ENCODE data around the gene STIM2. TPM values are rescaled to one million over a fixed set of nuclear protein-coding genes. Genes with fewer than 3 reads are reported as not detected.

Gene STIM2
- polyA plus RNA-seq, 12 donors, result 38.9 to 74.8 (median 52.1) TPM; not detected in 1

DNA sequence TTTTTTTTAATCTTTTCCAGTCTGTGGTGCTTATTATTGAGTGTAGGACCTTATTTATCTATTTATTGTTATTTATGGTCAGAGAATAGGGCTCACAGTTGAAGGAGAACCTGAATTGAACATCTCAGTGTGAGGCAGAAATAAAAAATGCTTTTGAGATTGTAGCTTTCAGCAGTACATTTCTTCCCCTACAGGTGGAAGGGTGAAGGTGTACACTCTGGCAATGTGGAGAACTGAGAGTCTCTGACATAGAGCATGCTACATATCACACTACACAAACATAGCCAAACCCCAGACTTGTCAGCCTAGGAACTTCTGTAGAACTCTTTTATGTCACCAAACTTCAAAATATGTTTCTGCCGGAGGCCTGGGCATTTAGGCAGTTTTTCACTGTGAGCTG, 140.2 kb downstream of the STIM2 start:
- DNase-seq, result no peak

DNA sequence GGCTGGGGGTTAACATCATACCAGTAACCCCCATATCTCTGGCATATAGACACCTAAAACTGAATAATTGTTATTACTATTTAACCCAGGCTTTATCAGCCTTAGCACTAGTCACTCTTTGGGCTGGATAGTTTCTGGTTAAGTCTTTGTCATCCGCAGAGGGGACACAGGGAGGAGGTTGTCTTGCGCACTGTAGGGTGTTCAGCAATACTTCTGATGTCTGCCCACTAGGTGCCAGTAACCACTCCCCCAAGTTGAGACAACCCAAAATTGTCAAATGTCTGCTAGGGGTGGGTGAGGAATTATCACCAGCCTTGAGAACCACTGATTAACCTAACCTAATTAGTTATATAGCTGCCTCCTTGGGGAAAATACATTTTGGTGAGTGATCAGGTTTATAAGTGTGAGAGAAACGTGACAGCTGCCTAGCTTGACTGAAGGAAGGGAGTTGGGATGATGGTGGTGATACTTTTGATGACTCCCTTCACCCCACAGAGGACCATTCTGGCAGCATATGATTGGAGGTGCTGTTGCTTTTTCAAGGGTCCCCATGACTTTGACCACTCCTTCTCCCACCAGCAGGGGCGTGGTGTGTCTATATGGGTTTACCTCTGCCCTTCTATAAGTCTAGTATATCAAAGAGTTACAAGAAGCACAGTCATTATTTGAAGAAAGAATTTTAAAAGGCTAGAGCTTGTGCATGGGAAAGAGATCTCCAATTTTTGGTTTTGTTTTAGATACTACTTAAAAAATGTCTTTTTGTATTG, 140.9 kb downstream of the STIM2 start:
- no peak for DNase-seq

DNA sequence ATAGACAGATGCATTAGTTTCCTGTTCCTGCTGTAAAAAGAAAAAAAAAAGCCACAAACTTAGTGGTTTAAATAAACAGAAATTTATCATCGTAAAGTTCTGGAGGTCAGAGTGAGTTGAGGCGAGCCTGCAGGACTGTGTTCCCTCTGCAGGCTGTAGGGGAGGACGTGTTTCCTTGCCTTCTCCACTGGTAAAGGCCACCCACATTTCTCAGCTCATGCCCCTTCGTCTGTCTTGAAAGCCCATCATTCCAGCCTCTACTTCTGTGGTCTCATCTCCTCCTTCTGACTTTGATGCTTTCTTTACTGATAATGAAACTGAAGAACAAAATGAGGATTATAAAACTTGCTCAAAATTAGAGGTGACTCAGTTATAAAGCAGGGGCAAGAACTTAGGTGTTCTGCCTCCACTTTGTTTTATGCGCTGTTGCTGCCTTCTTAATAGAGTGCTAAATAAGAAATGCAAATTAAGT, 143.0 kb downstream of the STIM2 start:
- no peak for DNase-seq

DNA sequence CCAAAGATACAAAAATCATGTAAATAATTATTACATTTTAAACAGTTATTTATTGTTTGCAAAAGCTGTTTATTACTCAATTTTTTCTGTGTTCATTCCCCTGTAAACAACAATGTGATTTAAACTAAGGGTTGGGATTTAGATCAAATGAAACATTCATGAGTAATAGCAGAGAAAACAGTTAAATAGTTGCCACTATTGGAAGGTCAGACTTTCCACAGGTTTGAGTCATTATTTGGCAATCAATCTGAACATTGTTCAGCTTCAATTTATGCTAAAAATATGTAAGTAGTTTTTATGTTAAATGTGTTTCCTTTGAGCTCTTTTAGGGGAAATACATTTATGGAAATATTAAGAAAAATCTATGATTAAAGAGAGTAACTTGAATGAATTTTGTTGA, 144.9 kb downstream of the STIM2 start:
- DNase-seq, result peak; percentile 60

DNA sequence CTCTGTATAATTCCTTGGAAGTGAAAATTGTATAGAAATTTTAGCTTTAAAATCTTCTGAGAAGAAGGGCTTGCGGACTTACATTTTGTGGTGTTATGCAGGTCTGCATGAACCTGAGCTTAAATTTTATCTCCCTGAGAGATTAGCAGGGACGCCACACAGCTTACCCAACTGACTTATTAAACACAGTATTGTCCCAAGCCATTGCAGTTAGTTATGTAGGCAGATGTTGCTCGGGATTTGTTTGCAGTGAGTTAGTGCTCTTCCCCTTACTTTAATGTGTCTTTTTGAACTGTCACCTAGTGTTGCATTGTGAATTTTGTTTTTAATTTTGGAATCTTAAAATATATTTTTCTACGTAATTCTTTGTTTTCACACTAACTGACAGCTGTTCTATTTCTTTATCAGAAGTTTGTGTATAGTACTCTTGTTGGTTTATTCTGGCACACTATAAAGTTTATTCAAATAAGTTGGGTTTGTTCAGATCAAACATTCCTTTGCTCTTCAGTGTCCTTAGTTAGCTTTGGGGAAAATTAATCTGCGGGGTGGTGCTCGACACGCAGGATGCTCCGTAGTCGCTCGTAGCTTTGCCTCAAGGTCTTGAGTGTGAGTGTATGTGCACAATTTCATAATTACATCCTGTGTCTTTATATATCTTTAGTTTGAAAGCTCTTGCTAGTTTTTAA, 145.4 kb downstream of the STIM2 start:
- no peak for DNase-seq

DNA sequence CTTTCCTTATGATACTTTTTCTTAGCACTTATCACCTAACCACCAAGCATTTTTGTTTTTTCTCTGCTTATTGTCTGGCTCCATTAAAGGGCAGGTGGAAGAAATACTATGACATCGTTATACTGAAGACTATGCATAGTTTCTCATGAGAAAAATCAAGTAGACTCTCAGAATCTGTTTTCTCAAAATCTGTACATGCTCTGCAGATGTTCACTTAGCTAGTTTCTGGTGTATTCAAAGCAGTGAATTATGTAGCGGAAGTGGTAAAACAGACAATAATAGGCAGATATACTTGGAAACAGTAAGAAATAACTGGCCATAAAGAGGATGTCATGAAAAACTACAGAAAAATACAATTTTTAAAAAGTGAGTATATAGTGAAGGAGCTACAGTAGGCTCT, 146.0 kb downstream of the STIM2 start:
- DNase-seq, result no peak

DNA sequence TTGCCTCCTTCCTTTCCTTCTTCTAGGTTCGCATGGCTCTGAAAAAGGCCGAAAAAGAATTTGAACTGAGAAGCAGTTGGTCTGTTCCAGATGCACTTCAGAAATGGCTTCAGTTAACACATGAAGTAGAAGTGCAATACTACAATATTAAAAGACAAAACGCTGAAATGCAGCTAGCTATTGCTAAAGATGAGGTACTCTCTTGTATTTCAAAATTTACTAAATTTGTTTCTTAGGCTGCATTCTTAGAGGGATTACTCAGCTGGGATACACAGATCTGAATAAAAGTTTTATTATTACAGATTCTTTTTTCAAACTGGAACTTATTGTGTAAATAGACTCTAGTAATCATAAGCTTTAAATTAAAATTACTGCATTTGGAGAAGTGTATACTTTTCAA, 146.9 kb downstream of the STIM2 start:
- no peak for DNase-seq

DNA sequence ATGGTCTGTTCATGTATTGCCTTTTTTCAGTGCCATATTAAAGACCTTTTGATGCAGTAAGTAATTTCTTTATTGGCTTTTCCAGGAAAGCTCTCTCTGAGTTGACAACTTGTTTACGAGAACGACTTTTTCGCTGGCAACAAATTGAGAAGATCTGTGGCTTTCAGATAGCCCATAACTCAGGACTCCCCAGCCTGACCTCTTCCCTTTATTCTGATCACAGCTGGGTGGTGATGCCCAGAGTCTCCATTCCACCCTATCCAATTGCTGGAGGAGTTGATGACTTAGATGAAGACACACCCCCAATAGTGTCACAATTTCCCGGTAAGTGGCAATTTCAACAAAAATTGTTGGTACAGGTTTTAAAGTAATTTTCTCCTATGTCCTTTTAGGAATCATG, 148.0 kb downstream of the STIM2 start:
- no peak for DNase-seq

DNA sequence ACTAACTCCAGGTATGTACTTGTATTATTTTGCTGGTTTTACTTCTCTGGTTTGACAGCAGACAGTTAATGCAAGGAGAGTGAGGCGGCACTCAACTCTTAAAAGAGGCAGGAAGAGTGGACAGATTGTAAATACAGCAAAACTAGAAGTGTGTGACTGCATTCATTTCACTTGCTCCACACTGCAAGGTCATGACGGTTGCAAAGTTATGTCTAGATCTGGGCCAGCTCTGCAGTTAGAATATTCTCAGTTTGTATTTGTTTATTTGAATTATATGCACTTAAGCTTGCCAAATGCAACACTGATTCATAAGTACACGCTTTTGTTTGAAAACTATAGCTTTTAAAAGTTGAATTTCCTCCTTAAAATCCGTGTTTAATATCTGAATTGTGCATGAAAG, 148.9 kb downstream of the STIM2 start:
- DNase-seq, result no peak

DNA sequence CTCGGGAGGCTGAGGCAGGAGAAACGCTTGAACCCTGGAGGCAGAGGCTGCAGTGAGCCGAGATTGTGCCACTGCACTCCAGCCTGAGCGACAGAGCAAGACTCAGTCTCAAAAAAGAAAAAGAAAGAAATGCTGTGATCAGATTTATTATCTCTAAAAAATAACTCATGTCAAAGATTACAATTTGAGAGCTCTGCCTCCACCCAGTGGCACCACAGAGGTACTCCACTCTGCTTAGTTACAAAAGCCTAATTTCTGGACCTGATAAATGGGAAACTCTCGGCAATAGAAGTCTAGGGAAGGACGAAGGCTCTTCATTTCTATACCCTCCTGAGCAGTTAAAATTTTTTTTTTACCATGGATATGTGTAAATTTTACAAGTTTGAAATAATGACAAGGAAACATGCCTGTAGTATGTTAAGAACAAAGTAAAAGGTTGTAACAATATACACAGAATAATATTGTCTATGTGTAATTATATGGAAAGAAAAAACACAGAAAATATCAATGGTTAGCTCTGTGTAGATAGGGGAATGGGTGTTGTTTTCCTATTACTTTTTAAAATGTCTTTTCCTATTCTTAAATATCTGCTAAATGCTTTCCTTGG, 149.8 kb downstream of the STIM2 start:
- peak; percentile 68 for DNase-seq

DNA sequence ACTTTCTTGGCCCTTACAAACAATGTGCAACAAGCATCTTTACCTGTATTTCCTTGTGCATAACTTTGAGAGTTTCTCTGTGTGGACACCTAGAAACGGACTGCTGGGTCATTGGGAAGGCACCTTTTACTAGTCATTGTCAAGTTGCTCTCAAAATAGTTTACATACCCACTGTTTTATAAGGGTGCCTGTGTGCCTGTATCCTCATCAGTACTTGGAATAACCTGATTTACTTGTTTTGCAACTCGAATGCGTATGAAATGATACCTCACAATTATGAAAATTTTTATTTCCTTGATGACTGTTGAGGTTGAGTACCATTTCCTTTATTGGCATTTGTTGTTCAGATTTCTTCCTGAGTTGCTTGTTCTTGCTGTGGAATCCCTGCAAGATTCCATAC, 150.8 kb downstream of the STIM2 start:
- DNase-seq, result no peak

DNA sequence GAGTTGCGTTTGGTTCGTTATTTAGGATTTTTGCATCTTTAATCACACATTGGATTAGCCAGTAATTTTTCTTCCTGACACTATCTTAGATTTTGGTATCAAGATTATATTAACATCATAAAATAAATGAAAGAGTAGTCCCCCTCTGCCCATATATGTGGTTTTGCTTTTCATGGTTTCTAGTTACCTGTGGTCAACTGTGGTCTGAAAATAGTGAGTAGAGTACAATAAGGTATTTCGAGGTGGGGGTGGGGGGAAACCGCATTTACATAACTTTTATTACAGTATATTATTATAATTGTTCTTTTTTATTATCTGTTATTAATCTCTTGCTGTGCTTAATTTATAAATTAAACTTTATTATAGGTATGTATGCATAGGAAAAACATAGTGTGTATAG, 152.4 kb downstream of the STIM2 start:
- no peak for DNase-seq

DNA sequence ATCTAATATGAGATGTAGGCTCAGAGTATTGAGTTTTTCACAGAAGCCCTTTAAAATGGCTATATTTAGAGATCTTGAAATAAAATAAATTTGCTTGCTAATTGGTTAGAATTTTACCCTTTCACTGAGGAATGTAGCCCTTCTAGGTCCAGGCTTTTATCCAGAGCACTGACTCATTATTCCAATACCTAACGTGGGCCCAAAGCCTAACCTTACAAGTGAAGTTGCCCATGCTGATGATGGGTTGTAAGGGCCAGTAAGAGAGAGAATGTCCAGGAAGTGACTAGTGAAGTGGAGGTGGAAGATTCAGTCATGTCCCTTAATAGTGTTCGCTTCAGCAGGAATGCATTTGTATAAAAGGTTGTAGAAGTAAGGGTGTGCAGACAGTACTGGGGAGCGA, 155.9 kb downstream of the STIM2 start:
- no peak for DNase-seq

DNA sequence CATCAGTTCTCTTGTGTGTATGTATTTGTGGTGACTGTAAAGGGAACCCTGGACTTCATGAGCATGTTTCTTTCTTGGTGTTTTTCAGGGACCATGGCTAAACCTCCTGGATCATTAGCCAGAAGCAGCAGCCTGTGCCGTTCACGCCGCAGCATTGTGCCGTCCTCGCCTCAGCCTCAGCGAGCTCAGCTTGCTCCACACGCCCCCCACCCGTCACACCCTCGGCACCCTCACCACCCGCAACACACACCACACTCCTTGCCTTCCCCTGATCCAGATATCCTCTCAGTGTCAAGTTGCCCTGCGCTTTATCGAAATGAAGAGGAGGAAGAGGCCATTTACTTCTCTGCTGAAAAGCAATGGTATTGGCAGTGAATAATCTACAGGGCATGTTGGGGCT, 157.0 kb downstream of the STIM2 start:
- no peak for DNase-seq

DNA sequence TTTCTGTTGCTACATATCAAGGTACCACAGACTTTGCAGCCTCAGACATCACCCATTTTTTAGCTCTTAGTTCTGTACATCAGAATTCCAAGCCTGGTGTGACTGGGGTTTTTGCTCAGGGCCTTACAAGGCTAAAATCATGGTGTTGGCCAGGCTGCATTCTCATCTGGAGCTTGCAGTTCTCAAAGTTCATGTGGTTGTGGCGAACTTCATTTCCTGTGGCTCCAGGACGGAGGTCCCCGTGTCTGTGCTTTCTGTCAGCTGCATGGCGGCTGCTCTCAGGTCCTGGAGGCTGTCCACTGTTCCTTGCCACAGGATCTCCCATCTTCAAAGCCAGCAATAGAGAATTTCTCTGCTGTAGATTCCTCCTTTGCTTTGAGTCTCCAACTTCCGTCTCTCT, 157.4 kb downstream of the STIM2 start:
- no peak for DNase-seq

DNA sequence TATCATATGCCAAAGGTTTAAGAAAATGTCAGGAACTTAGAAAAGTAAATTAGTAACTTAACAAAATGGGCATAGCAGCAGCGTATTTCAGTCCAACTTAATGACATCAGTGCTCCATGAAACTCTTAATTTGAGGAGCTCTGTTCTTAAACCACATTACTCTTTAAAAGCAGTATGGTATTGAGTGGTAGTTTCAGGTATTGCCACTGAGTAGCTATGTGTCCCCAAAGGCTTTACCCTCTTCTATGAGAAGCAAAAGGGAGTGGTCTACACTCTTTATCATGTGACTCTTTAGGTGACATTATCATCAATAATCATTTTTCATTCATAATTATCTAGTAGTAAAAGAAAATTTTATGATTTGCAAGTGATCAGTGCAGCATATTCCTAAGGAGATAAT, 158.3 kb downstream of the STIM2 start:
- DNase-seq, result no peak

DNA sequence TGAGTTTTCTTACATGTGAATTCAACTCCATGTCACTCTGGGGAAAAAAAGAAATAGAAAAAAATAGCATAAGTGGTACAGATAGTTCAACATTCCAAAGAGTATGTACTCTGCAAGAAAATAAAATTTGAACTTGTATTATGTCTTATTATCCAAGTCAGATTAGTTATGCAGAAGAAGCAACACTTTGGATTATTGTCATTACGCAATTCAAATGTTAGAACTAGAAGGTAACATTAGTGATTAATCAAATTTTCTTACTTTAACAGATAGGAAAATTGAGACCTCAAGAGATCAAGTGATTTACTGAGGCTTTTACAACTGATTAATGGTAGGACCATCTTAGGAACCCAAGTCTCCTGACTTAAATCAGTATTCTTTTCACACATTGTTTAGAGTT, 159.1 kb downstream of the STIM2 start:
- DNase-seq, result no peak

DNA sequence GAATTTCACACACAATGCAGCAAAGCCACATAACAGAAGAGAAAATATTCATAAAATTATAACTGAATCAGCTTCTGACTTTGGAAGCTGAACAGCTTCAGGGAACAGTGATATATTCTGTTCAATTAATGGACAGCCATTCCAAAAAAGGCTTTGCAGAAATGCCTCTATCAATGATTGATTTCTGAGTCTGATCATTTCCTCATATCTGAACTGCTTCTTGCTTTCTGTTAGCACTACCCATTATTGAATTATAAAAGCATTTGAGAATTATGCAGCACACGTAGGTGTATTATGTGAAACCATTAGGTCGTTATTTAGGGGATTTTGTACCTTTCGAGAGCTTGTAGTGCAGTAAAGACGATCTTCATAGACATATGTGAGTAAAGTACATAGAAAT, 159.6 kb downstream of the STIM2 start:
- DNase-seq, result no peak

DNA sequence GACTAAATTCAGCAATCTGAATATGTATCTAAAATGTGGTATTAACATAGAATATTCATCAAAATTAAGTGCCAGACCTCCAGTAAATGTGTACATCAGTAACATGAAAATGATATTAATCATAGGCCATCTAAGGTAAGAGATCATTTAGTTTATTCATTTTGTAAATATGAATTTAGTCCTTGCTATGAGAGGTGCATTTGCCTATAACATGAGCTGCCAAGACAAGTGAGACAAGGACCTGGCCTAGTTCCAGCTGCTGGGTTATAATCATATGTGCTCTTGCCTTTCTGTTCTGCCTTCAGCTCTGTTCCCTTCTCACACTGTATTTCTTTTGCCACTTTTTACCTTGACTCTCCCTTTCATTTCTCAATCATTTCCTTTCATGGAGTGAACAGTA, 160.0 kb downstream of the STIM2 start:
- DNase-seq, result no peak

DNA sequence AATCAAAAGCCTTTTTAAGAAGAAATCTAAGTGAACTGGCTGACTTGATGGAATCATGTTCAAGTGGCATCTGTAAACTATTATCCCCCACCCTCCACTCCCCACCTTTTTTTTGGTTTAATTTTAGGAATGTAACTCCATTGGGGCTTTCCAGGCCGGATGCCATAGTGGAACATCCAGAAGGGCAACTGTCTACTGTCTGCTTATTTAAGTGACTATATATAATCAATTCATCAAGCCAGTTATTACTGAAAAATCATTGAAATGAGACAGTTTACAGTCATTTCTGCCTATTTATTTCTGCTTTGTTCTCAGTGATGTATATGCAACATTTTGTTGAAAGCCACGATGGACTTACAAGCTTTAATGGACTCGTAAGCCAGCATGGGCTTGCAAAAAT, 162.3 kb downstream of the STIM2 start:
- DNase-seq, result no peak

DNA sequence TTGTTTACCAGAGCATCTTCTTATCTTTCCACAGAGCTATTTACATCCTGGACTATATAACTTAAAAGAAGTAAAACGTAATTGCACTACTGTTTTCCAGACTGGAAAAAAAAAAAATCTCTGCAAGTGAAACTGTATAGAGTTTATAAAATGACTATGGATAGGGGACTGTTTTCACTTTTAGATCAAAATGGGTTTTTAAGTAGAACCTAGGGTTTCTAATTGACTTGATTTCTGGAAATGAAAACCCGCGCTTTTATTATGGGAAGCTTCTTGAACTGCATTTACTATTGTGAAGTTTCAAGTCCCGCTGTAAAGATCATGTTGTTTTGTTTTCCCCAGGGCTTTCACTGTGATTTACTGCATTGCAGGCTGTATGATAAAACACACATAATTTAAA, 162.7 kb downstream of the STIM2 start:
- DNase-seq, result no peak

DNA sequence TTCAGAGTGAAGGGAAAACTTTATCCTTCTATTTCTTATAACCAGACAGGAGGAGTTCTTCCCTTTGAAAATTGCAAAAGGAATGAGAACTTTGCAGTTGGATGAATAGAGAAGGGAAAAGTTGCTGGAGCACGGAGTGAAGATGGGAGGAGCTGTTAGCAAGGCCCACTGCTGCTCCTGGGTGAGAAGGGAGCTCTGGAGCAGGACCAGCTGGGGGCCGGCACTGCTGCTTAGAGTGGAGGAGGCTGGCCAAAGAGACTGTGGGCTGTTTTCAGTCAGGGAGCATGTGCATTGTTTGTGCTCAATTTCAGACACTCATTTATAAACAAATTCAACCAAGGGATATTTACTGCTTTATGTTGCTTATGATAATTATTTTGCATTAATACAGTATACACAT, 164.2 kb downstream of the STIM2 start:
- DNase-seq, result no peak

DNA sequence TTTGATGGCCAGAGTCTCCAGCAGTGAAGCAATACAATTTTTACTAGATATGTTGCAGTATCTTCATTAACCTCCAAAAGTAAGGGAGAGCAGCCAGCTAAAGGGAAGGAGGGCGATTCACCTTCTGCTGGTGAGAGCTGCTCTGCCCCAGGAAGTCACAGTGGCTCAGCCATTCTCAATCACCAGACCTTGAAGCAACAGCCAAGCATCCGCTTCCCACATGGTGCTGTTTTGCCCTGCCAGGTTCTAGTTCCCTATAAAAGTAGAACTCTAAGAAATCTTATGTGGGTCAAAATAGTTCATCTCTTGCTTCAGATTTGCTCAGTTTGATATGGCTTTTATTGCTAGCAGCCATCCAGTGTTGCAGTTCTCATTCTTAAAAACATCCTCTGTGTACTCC, 166.8 kb downstream of the STIM2 start:
- no peak for DNase-seq

All from muscle of arm (tissue), 12 donors.